Glomerular endothelial cell (primary cell): ENCODE results near the gene ADARB1. TPM values are rescaled to one million over a fixed set of nuclear protein-coding genes. Genes with fewer than 3 reads are reported as not detected.

Source experiments
- DNase-seq: peaks from one replicate; pipeline ENCODE4 v3.0.0-alpha.2; 2011; ENCODE audit warnings: low read depth, low spot score; ENCODE audit errors: extremely low read depth
- total RNA-seq: library from RNA; depleted of rRNA; stranded (reverse); fragments of >200 nt; gene quantifications from 2 replicates; pipeline ENCODE4 v1.2.3, GENCODE V29; 2015

The ADARB1 gene
- total RNA-seq, 1 donor from 2014 or later: 29.8 TPM

DNA sequence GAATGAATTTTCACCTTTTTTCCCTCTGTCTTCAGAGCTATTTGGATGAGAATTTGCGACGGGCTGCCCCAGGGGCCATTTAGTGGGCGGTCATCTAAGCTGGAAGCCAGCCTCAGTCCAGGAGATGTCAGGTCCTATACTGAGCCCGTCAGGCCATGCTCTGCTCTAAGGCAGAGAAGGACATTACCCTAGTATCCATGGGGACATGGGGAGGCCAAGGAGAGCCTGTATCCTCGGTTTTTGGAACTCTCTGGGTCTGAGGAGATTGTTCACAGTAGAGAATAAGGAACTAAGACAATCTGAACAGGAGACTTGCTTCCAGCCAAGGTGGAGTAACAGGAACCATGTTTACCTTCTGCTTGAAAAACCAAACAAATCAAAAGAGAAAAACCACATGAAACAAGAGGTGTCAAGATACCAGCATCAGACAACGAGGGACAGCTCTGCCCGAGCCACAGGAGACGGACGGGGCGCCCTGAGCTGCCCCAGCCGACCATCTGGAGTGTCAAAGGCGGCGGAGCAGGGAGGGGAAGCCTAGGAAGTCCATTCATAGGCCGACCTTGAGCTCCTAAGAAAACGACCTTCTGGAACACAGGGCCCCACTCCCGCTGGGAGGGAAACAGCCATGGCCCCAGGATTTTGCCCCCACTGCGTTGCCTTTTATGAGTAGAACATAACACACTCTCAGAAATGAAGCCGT lies 20.0 kb upstream of the ADARB1 start:
- no peak for DNase-seq

DNA sequence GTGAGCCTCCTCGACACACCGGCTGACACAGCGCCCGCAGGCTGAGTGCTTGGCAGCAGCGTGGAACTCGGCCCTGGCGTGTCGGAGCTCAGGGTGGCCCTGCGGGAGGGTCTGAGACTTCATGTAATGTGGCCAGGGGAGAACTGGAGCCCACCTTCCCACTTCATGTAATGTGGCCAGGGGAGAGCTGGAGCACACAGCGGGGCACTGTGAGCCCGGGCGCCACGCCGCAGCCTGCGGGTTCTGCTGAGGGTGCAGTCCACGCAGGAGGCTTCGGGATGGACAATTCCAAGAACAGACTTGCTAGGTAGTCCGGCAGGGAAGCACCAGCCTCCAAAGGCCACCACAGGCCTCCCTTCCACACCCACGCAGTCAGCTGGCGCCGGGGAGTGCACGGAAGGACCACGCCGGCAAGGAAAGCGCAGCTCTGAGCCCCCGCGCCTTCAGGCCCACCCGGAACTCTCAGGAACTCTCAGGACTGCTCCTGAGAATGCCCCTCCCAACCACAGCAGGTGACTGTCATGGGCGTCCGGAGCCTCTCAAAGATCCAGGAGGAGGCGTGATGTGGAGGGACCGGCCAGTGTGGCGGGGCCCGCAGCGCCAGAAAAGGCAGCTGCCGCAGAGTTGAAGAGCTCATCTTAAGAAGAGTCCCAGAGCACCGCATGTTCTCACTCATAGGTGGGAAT lies 19.3 kb upstream of the ADARB1 start:
- DNase-seq: no peak

DNA sequence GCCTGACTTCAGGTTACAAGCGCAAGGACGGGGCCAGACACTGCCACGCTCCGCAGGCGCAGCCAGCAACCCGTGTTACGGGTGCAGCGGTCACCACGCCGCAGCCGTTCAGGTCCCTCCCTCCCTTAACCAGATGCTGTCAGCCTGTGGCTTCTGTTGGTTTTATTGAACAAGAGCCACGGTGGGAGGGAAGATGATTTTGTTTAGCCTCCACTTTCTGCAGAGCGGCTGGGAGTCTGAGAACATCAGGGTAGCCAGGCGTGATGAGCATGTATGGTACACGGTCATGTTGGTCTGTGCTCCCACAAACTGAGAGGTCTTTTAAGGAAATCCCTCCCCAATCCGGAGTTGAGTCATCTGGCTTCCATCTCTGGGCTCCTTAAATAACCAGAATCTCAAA lies 18.5 kb upstream of the ADARB1 start:
- DNase-seq: no peak

DNA sequence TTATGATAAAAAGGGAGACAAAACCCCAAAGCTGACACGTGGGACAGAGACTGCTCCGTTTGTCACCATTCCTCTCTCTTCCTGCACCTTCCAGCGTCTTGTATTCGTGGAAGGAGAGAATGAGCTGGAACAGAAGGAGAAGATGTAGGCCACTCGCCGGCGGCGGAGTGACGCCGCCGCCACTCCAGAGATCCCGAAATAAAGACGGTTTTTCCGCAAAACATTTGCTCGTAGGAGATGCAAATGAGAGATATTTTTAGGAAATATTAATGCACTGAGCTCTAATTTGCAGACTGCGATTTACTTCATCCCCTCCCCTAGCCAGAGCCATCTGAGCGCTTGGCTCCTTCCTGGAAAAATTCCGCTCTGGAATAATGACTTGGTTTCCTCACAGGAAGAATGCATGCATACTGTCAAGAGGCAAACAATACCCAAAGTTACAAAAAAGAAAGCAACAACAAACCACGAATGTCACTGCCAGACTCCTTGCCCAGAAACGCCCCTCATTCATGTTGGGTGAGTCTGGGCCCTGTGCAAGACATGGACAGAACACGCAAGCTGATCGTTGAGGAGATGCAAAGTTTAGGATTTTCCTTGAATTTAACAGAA lies 18.0 kb upstream of the ADARB1 start:
- DNase-seq: peak; percentile 50

DNA sequence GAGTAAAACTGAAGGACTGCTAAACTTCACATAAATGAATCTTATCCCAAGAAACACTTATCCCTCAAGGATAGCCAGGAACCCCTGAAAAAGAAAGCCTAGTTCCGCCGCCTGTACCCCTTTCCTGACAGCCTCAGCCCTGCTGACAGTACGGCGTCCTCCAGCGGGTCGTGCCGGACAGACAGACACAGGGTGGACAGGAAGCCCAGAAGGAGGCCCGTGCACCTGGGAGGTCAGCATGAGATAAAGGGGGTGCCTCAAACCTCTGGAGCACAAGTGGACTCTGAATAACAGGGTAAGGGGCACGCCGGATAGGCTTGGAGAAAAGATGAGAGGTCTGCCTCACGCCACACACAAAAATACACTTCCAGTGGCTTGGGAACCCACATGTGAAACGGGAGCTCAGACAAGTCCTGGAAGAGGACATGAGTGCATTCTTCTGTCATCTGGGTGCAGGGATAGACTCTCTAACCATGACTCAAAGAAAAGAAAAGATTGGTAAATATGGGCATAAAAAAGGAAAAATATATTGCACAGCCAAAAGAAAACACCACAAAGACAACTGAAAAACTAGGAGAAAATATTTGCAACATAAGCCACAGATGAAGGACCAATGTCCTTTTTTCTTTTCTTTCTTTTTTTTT lies 17.3 kb upstream of the ADARB1 start:
- DNase-seq: no peak

DNA sequence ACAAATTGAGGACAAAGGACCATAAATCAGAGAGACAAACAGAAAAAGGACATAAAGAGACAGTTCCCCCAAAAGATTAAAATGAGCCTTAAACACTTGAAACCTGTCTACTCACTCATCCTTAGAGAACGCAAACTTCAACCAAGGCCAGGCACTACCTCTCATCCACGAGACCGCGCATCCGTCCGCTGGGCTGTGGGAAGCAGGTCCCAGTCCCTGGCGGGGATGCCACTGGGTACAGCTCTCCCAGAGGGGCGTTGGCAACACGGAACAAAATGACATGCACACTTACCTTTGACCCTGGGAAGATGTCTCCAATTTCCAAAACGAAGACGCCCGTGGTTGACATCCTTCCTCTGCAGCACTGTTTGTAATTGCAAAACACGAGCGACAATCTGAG lies 16.5 kb upstream of the ADARB1 start:
- DNase-seq: no peak

DNA sequence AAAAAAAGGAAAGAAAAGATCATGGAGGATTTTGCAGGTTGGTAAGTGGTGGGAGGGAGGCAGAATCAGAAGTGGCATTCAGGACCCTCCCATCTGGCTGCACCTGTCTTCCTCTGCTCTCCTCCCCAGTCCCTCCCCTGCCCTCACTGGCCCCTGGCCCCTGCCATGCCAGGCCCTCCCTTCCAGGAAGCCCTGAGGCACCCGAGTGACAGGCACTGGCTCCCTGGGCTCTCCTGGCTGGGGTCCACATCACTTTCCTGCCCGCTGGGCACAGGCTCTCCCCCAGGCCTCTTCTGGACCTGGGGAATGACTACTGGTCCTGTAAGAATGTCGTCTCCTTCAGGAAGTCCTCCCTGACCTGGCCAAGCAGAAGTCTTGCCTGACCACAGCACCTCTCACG lies 15.3 kb upstream of the ADARB1 start:
- DNase-seq: no peak

DNA sequence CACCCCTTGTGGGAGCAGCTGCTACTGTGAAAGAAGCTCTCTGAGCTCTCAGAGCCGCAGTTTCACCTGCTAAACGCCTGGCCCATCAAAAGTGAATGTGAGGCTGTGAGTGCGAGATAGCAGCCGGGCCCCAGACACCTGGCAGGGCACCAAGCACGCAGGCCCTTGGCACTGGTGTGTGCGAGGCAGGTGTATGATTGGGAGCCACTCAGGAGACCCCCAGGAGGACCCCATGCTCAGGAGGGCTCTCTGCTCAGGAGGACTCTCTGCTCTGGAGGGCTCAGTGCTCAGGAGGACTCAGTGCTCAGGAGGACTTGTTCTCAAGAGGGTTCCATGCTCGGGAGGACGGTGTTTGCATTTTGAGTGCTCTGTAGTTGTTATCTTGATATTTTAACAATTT lies 14.3 kb upstream of the ADARB1 start:
- no peak for DNase-seq

DNA sequence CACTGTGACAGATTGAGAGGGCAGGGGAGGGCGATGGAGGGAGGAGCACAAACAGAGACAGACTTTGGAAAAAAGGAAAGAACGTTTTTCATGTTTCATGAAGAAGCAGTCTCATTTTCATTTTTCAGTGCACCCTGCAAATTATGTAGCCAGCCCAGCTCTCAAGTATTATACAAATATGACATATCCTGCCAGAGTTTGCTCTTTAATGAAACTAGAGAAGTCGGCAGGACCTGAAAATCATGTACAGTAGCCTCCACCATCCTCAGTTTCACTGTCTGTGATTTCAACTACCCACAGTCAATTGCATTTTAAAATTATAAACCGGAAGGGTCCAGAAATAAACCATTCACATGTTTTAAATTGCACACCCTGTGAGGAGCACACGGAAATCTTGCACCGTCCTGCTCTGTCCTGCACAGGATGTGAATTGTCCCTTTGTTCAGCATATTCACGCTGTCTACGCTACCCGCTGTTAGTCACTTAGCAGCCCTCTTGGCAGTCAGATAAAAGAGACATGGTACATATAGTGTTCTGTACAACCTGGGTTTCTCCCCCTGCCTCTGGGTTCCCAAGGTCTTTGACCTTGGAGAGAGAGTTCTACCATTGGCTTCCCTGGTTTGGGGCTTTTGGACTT lies 13.6 kb upstream of the ADARB1 start:
- no peak for DNase-seq

DNA sequence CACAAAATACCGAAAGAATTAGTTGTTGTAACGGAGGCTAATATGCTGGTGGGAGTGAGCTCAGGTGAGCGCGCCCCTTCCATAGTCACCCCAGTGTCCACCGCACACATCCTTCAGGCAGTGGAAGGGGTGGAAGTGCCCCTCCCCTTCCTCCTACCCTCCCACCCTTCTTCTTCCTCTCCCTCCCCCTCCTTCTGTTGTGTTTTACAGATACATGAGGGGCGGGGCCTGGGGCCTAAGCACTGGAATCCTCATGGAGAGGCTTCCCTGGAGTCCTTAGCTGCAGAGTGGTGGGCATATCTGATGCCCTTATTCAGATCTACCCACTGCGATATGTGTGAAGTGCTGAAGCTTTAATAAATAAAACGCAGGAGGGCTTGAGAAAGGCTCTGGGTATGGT lies 10.3 kb upstream of the ADARB1 start:
- no peak for DNase-seq

DNA sequence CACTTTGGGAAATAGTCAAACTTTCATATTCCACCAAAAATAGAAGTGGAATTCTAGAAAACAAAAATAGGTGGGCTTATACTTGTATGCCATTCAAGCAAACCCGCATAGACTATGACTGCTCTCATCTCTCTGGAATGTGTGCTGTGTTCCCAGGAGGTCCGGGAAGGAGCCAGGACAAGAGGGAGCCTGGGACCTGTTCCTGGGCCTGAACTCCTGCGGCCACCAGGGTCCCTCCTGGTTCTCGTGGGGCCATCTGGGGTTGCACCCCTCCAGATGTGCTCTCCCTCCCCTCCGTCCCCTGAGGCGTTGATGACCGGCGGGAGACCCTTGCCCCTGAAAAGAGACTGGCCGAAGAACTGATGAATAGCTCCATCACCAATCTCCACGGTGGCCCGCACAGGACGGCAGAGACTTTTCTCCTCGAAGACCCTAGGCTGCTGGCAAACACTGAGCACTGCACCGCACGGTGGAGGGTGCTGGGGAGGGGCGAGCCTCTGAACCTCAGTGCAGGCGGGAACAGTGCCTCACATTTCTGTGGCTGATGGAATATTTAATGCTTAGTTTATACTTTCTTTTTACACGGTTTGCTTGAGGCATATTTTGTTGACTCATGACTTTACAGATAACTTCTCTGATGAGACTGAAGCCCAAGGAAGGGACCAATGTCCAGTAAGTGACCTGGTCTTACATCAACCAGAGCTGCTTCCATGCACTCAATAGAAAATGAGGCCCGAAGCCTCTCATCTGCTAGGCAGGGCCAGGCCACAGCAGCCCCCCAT lies 9.6 kb upstream of the ADARB1 start:
- DNase-seq: no peak

DNA sequence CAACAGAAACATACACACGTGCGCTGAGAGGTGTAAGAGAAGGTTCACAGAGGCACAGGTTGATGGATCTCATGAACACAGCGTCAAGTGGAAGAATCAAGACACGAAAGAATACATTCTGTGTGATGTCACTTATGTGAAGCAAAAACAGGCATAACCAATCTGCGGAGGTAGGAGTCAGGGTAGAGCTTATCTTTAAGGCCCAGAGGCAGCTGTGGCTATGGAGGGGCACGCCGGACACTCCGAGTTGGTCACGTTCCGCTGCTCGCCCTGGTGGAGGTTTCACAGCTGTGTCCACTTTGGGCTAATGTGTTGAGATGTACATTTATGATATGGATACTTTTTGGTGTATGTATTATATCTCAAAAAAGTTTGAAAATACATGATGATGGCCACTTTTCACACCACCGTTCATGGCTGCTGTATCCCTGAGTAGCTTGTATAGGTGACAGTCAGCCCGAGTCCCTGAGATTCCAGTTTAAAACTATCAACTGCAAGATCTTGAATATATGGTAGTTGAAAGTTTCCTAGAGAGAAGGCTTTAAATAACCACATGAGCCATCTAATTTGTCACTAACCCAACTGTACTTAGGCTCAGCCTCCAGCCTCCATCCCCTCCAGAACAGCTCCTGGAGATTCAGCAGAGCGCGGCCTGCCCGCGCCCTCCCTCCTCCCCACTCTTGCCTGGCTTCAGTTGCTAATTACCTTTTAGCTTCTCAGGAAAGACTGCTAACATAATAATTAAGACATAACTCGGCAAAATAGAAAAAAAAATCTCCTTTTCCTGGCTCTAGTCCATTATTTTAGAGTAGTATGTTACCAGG lies 6.7 kb upstream of the ADARB1 start:
- no peak for DNase-seq

DNA sequence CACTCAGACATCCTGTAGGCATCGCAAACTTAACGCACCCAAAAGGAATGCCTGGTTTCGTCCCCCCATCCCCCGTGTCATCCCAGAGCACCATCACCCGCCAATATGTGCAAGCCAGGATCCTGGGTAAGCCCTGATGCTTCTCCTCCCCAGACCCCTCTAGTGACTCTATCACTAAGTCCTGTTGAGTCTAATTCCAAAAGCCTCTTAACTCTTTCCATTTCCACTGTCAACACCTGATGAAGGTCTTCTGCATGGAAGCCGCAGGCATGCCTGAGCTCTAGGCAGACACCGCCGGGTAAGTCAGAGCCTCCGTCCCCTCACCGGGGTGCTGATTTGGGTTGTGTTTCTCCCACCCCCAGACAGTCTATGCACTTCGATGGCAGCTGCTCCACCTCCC lies 5.3 kb upstream of the ADARB1 start:
- no peak for DNase-seq

DNA sequence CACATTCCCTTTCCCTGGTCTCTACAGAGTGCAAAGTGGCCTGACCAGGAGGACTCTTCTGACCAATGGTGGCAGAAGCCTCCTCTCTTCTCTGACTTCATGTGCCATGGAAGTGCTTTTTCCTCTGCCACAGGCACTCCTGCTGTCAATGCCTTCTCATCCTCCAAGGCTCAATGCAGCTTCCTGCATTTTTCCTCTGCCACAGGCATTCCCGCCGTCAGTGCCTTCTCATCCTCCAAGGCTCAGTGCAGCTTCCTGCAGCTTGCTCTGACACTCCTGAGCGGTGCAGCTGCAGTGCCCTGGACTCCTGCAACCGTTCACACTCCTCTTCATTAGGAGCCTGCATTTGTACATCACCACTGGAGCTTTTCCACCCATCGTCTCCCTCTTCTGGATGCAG lies 4.7 kb upstream of the ADARB1 start:
- no peak for DNase-seq

DNA sequence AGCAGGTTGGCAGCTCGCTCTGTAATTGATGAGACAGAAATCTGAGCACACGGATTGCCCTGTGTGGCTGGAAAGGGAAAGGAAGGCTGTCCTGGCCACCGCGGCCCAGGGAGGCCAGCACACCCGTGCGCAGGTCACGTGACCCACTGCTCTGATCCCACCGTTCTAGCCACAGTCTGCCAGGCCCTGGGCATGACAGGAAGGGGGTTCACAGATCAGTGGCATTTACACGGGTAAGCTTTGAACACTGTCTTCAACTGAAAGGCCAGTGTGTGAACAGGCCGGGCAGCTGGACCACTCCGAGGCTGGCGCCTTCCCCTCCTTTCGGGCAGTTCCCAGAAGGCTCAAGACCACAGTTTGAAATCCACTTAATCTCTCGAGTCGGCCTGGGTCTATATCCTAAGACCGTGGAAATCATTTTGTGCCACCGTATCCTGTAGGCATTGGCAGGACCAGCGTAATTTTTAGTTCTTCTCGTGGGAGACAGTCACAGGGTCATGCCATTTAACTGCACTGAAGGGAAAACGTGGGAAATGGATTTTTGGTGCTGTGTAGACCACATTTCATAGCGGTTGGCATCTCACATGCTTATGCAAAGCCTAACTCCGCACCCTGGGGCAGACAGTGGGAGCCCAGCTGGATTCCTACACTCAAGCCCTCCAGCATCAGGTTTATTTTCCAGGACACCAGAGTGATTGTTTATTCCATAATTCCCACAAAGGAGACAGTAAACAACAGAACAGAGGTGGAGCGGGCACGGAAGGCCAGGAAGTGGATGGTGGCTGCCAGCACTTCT lies 3.1 kb upstream of the ADARB1 start:
- DNase-seq: no peak

DNA sequence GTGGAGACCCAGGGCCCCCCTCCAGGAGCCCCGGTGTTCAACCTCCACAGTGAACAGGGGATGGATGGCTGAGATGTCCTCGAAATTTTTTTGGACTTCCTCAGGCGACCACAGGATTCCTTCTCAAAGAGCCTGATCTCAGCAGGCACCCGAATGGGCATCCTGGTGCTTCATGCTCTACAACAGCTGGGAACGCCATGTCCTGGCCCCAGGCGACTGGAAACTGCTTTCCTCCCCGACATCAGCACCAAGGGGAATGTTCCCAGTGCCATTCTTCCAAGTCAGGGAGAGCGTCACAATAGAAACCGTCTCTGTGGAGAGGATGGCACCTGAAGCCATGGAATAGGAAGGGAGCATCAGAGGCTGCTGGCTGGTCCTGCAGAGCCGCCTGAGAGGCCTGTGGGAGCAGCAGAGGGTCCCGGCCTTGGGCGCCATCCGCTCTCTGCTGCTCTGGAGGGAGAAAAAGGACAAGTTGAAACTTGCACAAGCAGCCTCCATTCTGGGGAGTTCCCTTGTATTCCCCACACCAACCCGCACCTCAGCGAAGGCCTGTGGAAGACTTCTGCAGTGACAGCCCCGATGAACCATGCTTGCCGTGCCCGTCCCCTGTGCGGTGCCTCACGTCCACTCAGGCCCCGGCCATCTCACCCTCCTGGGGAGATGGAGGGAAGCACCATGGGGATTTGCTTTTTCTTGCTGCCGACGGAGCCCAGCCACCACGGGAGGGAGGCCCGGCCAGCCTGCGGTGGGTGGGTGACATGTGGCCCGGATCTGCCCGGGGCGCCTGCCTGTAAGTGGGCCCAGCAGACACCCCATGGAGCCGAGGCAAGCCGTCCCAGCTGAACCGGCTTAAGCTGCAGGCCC lies 2.3 kb upstream of the ADARB1 start:
- no peak for DNase-seq

DNA sequence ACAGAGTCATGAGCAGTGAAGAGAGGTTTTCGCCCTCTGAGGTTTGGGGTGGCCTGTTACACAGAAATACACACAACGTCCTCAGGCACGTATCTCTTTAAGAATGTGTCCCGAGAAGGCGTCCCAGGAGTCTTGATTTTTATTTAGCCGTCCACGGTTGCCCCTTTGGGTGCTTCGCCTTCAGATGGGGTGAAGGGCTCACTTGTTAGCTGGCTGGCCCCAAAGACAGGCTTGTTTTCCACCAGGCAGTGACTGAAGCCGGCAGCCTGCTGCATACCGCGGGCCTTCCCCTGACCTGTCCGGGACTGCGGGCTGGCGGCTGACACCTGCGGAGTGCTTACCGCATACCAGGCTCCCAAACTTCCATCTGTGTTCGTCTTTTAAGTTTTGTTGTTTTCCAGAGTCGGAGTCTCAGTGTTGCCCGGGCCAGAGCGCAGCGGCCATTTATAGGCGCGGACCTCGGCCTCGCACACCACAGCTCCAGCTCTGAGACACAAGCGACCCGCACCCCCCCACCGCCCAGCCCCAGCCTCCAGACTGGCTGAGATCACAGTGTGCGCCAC lies 1.6 kb upstream of the ADARB1 start:
- no peak for DNase-seq
